HG02571 (cell line): Measurements from ENCODE around the gene MRPL46.

ENCODE experiments used
- ATAC-seq: cut with Tn5 transposase; IDR thresholded peaks from one replicate; pipeline ENCODE4 v1.9.1; 2021; ENCODE audit warnings: mild to moderate bottlenecking, moderate library complexity; ENCODE audit not compliant: unreplicated experiment

The MRPL46 gene

GRCh38 chr15:88467073-88467934 is at the start of gene MRPL46, which contains the start of gene MRPS11:
MRPL46 (minus strand) TSS chr15:88467388; CDS start chr15:88467377, 11 bp downstream.
MRPS11 (plus strand) TSS chr15:88467708; CDS start chr15:88467718, 10 bp downstream.
- peak; percentile 87 for ATAC-seq

- ATAC-seq: no peak
These were observed 46.0 kb upstream of the MRPL46 start for GRCh38 chr15:88513195-88513594.

DNA sequence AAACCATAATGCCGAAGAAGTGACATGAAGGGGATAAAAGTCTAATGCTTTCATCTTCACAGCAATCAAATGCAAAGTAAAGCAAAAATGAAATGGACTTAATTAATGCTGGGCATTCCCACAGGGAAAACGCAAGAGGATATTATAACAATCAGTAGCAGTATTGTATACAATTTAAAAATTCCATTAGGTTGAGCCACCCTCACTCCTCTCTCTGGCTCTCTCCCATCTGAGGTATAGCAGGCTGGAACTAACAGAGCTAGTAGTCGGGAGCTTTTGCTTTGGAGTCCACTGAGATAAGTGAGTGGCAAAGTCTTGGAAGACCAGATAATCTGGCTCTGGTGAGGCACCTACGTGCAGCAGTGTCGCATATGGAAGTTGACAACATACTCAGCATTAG is 45.4 kb upstream of the MRPL46 start:
- ATAC-seq: no peak

DNA sequence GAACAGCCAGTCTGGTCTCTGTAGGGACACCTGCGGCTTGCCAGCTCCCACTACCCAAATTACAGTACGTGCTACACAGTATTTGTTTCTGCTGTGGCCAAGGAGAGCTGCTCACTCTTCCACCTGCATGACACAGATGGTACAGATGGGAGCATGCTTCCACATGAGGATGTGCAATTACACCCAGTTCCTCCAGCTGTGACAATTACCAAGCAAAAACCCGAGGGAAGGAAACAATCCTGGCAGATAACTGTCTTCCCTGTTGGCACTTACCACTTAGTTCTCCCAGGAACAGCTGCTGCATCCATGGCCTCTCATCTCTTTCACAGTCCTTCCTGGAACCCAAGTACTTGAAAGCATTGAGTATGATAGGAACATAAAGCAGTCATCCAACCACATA is 44.9 kb upstream of the MRPL46 start:
- ATAC-seq: no peak

DNA sequence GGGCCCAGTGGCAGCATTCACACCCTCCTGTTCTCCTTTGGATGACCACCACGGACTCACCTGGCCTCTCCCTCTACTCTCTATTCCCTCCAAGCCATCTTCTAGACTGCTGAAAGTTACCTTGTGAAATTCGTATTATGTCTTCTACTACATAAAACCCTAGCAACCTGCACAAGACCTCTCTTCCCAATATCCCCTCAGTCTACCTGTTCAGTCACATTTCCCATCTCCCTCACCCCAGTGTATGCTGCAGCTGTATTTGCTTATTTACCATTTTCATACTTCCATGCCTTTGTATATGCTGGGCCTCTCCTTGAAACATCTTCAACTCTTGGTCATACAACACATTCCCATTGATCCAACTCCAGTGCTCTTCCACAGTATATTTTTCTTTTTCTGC is 44.0 kb upstream of the MRPL46 start:
- ATAC-seq: no peak

- ATAC-seq: no peak
These were observed 42.8 kb upstream of the MRPL46 start for GRCh38 chr15:88509964-88510363.

GRCh38 chr15:88509321-88509720 is 42.1 kb upstream of the MRPL46 start:
- ATAC-seq: no peak

- no peak for ATAC-seq
These were observed 39.4 kb upstream of the MRPL46 start for GRCh38 chr15:88506628-88507027.

DNA sequence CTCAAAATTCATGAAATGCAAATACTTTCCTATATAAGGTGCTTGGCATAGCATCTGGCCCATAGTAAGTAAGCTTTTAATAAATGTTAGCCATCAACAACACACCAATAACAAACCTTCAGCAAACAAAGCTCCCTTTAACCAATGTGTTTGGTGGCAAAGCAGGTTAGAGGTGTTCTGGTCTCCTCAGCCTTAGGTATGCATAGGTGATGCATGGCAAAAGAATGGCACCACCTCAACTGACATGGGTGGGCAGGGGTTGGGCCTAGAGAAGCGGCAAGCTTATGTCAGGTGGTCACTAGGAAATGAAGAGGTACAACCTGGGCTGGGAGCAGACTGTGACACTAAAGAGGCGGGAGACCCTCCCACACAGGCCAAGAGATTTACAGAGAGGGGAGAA is 38.5 kb upstream of the MRPL46 start:
- no peak for ATAC-seq

- no peak for ATAC-seq
These were observed 37.3 kb upstream of the MRPL46 start for GRCh38 chr15:88504445-88504844.

- ATAC-seq: no peak
These were observed 31.8 kb upstream of the MRPL46 start for GRCh38 chr15:88498996-88499395.

GRCh38 chr15:88497109-88497765 is 30.0 kb upstream of the MRPL46 start:
- no peak for ATAC-seq

DNA sequence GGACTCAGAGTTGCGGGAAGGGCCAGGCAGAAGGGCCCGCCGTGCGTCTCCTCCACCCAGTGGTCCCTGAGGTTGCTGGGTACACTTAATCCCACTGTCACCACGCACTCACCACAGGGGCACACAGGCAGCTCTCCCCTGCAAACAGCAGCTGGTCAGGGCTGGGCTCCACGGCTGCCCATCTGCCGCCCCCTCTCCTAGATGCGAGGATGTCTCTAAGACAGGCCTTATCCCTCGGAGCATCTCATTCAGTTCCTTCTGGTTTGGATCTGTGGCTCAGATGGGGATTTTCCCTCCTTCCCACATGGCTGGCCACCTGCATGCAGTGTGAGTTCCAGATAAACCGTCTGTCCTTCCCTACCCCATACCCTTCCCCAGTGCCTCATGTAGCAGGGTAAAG is 26.7 kb upstream of the MRPL46 start:
- no peak for ATAC-seq

GRCh38 chr15:88491158-88491557 is 24.0 kb upstream of the MRPL46 start:
- no peak for ATAC-seq

DNA sequence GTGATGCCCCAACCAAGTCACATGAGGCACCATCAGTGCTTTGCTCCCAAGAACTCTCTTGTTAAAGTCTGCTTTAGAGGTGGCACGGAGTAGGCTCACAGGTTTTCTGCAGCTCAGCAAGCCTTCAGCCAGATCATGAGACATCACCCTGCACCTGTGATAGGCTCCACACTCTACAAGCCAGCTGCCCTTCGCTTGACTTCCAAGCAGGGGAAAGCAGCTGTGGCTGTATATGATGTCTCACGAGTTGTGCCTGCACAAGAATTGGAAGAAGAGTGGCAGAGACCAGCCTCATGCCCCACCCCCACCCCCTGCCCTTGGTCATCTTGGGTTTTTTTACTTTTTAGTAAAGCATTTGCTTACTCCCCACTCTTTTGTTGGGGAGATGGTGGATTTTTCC is 22.8 kb upstream of the MRPL46 start:
- ATAC-seq: no peak

DNA sequence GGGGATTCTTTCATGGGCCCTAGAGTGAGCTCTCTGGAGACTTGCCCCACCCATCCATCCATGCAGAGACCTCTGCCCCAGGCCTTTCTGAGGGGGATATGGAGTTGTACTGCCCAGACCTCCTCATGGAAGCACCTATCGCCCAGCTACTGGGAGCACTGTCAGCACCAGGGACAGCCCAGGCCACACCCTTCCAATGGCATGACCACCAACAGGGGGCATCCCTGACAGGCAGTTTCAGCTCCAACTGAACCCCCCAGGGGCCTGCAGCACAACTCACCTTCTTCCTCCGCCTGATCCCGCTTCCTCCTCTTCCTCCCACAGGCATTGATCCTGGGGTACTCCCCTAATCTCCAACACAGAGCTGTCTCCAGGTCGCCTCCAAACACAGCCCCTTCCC is 22.1 kb upstream of the MRPL46 start:
- ATAC-seq: no peak

- no peak for ATAC-seq
These were observed 20.8 kb upstream of the MRPL46 start for GRCh38 chr15:88487796-88488523.

DNA sequence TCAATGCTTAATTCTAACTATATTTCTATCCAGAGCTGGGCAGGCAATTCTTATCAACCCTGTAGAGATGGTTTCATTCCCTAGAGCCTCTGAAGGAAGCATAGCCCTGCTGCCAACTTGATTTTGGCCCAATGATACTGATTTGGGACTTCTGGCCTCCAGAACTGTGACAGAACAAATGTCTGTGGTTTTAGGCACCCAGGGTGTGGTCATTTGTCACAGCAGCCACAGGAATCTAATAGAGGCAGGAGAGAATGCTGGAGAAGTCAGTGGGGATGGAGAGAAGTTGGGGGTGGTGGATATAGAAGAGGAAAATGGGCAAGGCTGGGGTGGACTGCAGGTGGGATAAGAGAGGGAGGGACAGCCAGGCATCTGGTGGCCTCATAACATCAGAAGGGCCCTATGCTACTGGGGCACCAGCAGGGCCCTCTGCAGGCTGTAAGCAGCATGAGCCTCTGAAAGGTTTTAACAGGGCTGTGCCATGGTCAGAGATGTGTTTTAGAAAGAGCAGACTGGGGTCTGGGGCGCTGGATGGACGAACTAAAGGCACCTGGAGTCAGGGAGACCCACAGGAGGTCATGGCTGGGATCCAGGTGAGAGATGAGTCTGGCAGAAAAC is 20.1 kb upstream of the MRPL46 start:
- no peak for ATAC-seq

DNA sequence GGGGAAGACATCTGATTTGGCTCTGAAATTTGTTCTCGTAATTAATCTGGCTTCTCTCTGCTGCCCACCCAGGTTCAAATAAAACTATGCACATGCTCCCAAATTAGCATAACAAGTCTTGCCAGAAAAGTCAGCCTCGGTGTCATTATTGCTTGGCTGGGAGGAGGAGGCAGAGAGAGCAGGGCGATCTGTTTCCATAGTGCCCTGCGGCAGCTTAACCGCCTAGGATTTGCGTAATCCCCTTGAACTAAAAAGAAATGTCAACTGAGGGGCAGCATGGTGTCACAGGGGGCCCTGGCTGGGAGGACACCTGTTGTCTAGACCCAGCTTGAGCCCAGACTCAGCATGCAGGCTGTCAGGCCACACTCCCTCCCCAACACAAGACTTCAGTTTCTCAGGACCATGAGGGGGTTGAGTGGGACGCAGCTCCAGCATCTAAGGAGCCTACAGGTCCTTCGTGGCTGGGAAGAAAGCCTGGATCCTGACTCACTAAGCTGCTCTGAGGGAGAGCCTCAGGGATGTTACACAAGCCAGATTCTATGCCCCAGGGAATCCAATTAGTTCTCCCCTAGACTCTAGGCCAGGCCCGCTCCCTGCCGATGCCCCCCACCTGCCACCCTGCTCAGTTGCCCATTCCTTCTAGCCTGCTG is 17.6 kb upstream of the MRPL46 start:
- no peak for ATAC-seq

GRCh38 chr15:88482263-88482662 is 15.1 kb upstream of the MRPL46 start:
- no peak for ATAC-seq

- no peak for ATAC-seq
These were observed 13.8 kb upstream of the MRPL46 start for GRCh38 chr15:88480981-88481380.
